Activated T-helper 1 cell treated with anti-CD3 and anti-CD28 coated beads, Interleukin-2, amount 50 U/mL, for 16 hours (primary cell): ENCODE data around the gene NDUFB4.

ENCODE experiments used
- DNase-seq, 2 donors: peaks; one replicate each; pipeline ENCODE4 v3.0.0-alpha.2; 2020; ENCODE audit warnings: low read depth in 1 of 2, low spot score in 1 of 2

The NDUFB4 gene

GRCh38 chr3:120596116-120596852 lies at the start of gene NDUFB4:
Gene NDUFB4, plus strand, starts transcription at chr3:120596336. Its CDS starts 24 bp downstream, at chr3:120596360.
- DNase-seq: peak; percentile 87 to 93

GRCh38 chr3:120550546-120550945 lies 45.6 kb upstream of the NDUFB4 start:
- DNase-seq: no peak

GRCh38 chr3:120552184-120553172 lies 43.7 kb upstream of the NDUFB4 start:
- no peak for DNase-seq

- DNase-seq: no peak
These were observed 41.1 kb upstream of the NDUFB4 start for GRCh38 chr3:120554812-120555606.

GRCh38 chr3:120555657-120556509 lies 40.3 kb upstream of the NDUFB4 start:
- no peak for DNase-seq

GRCh38 chr3:120557115-120557514 lies 39.0 kb upstream of the NDUFB4 start:
- DNase-seq: no peak

GRCh38 chr3:120558771-120559241 lies 37.3 kb upstream of the NDUFB4 start:
- DNase-seq: peak; percentile 76 to 83

- no peak for DNase-seq
These were observed 36.7 kb upstream of the NDUFB4 start for GRCh38 chr3:120559242-120560061.

- no peak for DNase-seq
These were observed 35.6 kb upstream of the NDUFB4 start for GRCh38 chr3:120560304-120561250.

- peak; percentile 36 to 46 for DNase-seq
These were observed 34.7 kb upstream of the NDUFB4 start for GRCh38 chr3:120561251-120562045.

GRCh38 chr3:120563356-120564022 lies 32.6 kb upstream of the NDUFB4 start:
- DNase-seq: no peak

GRCh38 chr3:120566243-120566975 lies 29.7 kb upstream of the NDUFB4 start:
- DNase-seq: no peak

GRCh38 chr3:120567370-120568201 lies 28.6 kb upstream of the NDUFB4 start:
- DNase-seq: no peak

GRCh38 chr3:120568202-120568531 lies 28.0 kb upstream of the NDUFB4 start:
- no peak for DNase-seq

- no peak for DNase-seq
These were observed 27.5 kb upstream of the NDUFB4 start for GRCh38 chr3:120568598-120568997.
